Occipital lobe (tissue), 2 donors: ENCODE measurements around the gene NTN1. TPM values are rescaled to one million over a fixed set of nuclear protein-coding genes. Genes with fewer than 3 reads are reported as not detected.

Source experiments
- DNase-seq: peaks from one replicate; lab custom pipeline; 2025; lab: John Stamatoyannopoulos, UW
- total RNA-seq: library from RNA; depleted of rRNA; stranded (reverse); fragments of >200 nt; gene quantifications from one replicate; pipeline ENCODE4 v1.2.3, GENCODE V29; 2014

NTN1 gene
- total RNA-seq, 1 donor from 2014 or later, result 1.1 TPM

DNA sequence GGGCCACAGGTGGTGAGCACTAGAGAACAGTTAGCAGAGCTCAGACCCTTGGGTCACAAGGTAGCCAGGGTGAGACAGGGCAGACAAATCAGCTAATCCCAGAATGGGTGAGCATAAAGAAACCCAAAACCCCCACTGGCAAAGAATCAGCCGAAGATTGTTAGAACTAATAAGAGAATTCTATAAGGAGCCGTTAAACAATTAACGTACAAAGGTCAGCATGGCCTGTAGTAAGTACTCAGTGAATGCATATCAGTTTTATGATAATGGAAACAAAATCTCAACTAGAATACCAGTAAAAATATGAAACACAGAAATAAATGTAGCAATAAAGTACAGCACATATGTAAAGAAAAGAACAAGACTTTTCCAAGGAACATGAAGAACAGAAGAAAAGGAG, 168.6 kb downstream of the NTN1 start:
- no peak for DNase-seq

- no peak for DNase-seq
Measured at GRCh38 chr17:9192010-9192409, 170.7 kb downstream of the NTN1 start.

GRCh38 chr17:9195411-9195810, 174.1 kb downstream of the NTN1 start:
- DNase-seq, result no peak

- no peak for DNase-seq
Measured at GRCh38 chr17:9195961-9196670, 174.8 kb downstream of the NTN1 start.

GRCh38 chr17:9199571-9200551, 178.6 kb downstream of the NTN1 start:
- DNase-seq, result no peak

- DNase-seq, result no peak
Measured at GRCh38 chr17:9200699-9201359, 179.5 kb downstream of the NTN1 start.

- DNase-seq, result no peak
Measured at GRCh38 chr17:9202532-9202931, 181.2 kb downstream of the NTN1 start.

GRCh38 chr17:9203771-9204425, 182.6 kb downstream of the NTN1 start:
- no peak for DNase-seq

DNA sequence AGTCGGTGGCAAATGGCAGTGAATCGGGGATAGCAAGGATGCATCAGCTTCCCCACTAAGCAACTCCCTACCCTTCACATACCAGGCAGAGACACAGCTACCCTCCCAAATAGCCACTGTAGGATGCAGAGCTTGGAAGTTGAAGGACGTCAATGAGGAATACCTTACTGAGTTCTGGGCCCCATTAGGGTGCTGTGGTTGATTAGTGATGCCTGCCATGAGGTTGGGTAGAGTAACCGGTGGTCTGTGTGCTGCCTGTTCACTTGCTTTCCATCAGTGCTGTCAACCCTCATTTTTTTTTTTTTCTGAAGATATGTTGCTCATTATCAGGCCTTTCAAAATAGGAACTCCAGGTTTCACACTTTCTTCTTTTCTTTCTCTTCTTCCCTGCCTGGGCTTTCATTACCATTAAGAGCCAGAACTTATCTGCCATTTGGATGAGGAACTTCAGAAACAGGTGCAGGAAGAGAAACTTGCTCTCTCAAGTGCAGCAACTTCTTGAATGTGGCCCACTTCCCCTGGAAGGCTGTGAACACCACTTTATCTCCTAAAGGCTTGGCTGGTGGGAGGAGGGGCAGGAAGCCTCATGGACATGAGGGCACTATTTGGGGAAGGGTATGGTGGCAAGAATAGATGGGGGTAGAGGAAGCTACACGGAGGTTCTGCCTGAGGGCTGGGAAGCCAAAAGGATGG, 183.5 kb downstream of the NTN1 start:
- no peak for DNase-seq

- DNase-seq, result no peak
Measured at GRCh38 chr17:9205520-9206409, 184.5 kb downstream of the NTN1 start.

DNA sequence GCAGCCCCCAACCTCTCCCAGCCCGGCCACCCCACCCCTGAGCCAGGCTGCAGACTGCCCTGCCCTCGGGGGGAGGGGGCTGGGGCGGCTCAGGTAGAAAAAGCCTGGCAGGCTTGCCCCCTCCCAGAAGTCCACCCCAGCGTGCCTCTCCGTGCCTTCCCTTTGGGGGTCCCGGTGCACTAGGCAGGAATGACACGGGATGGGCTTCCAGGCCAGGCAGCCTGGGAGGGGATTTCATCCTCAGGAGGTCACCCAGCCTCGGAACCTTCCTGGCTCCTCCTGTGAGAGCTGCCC, 185.0 kb downstream of the NTN1 start:
- DNase-seq, result no peak

- no peak for DNase-seq
Measured at GRCh38 chr17:9206741-9207332, 185.5 kb downstream of the NTN1 start.

DNA sequence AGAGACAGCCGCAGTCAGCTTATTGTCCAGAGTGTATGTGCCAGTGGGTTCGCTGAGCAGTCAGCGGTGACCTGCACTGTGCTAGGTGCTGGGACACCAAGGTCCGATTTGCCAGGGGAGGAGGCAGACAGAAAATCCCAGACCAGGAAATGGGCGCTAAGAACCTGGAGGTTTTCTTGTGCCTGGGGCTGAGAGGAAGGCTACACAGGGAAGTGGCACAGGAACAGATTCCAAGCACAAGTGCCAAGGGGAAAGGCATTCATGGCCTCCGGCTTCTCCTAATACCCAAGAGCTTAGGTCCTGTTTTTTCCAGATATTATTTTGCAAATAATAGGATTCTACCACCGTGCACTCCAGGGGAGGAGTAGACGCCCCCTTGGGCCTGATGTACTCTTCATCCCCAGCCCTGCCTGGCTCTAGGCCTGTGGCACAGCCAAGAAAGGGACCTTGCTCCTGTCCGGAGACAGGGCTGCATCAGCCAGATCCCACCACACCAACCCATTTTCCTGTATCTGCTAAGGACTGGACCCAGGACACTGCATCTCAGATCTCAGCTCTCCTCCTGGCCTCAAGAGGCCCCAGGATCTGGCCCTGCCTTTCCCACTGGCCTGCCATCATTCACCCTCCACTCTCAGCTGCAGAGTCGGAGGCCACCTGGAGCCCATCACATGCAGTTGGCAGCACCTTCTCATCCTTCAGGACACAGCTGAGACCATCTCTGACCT, 187.2 kb downstream of the NTN1 start:
- no peak for DNase-seq

DNA sequence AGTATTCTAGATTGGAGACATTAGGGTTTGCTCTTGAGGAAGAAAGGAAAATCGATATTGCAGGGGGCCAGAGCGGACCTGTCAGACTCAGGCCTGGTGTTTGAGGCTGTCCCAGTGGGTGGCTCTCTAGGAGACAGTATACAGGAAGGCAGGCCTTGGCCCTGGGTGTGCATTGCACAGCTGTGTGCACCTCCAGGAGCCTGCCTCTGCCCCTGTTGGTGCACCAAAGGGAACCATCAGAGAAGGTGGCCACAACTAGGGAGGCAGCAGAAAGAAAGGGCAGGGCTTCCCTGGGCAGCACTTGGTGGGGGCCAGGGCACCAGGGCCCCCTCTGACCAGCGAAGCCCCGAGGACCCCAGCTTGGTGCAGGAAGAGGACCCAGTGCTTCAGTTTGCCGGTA, 188.0 kb downstream of the NTN1 start:
- no peak for DNase-seq

- no peak for DNase-seq
Measured at GRCh38 chr17:9209781-9210370, 188.6 kb downstream of the NTN1 start.

DNA sequence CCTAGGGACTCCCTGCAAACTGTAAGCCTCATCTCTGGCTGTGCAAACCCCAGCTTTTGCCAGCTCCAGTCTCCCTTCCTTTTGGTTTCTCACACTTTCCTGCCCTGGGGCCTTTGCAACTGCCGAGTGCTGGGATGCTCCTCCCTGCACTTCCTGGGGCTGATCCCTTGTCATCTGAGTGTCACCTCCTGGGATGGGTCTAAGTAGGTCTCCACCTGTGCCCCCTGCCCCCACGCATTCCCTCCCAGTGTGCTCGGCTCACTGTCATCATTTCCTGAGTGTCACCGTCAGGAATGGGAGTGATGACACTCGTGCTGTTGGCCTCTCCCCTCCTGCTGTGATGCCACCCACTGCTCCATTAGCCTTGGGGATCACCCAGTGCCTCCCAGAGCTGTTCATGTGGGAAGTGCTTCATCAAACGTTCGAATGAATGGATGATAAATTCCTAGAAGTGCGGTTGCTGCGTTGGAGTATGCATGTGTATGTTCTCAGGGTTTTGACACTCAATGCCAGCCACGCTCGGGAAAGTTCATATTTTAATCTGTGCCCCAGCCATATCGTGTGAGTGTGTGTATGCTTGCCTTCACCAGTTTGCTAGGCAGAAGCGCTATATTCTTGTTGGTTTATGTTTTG, 189.9 kb downstream of the NTN1 start:
- no peak for DNase-seq

- no peak for DNase-seq
Measured at GRCh38 chr17:9212376-9213302, 191.3 kb downstream of the NTN1 start.
